Dendritic cell treated with granulocyte-macrophage colony-stimulating factor and Interleukin-4, amounts not matched to agents 40 ng/mL and 50 ng/mL, for 4 days (primary cell): ENCODE measurements around the gene FRMD8.

Source experiments
- H3K27ac Mint-ChIP-seq: one replicate; pipeline ENCODE4 v1.8.0; 2022; ENCODE audit warnings: mild to moderate bottlenecking, mixed read lengths
- H3K27me3 Mint-ChIP-seq: one replicate; pipeline ENCODE4 v1.8.0; 2022; ENCODE audit warnings: mild to moderate bottlenecking, mixed read lengths
- H3K36me3 Mint-ChIP-seq: one replicate; pipeline ENCODE4 v1.8.0; 2022; ENCODE audit warnings: low read depth, mixed read lengths
- H3K4me1 Mint-ChIP-seq: one replicate; pipeline ENCODE4 v1.8.0; 2022; ENCODE audit warnings: low read depth, mixed read lengths
- H3K4me3 Mint-ChIP-seq: one replicate; pipeline ENCODE4 v1.8.0; 2022; ENCODE audit warnings: mild to moderate bottlenecking, moderate library complexity, mixed read lengths
- H3K9me3 Mint-ChIP-seq: one replicate; pipeline ENCODE4 v1.8.0; 2022; ENCODE audit warnings: mixed read lengths
- intact Hi-C: fragments of 100-400 bp; cut with micrococcal nuclease; formaldehyde crosslinking; loops from one replicate; pipeline ENCODE4 v1.15.0; 2022

FRMD8 gene

DNA sequence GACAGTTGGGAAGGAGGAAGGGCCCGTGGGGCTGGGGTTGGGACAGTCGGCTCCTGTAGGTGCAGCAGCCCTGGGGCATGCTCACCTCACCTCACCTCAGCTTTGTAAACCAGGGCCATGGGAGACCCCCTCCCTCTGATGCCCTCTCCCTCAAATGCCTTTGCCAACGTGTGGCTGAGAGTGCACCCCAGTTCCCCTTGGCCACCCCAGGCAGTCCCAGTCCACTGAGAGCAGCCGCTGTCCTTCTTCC, 31.9 kb downstream of the FRMD8 start:
- Mint-ChIP-seq H3K4me3 (peak overlapping the region; percentile 78), H3K4me1 (peaks cover 67% of the 10 kb centered on the region), H3K27me3 (no peaks in the 10 kb centered on the region), H3K36me3 (peaks cover 41% of the 10 kb centered on the region), H3K27ac (peak overlapping the region; percentile 100), H3K9me3 (no peaks in the 10 kb centered on the region)
- intact Hi-C loops, result loop anchor here (2.0 to 10.0 kb wide), 3 partner anchors 36 to 78 kb away; partner anchors contain the start of gene SLC25A45

DNA sequence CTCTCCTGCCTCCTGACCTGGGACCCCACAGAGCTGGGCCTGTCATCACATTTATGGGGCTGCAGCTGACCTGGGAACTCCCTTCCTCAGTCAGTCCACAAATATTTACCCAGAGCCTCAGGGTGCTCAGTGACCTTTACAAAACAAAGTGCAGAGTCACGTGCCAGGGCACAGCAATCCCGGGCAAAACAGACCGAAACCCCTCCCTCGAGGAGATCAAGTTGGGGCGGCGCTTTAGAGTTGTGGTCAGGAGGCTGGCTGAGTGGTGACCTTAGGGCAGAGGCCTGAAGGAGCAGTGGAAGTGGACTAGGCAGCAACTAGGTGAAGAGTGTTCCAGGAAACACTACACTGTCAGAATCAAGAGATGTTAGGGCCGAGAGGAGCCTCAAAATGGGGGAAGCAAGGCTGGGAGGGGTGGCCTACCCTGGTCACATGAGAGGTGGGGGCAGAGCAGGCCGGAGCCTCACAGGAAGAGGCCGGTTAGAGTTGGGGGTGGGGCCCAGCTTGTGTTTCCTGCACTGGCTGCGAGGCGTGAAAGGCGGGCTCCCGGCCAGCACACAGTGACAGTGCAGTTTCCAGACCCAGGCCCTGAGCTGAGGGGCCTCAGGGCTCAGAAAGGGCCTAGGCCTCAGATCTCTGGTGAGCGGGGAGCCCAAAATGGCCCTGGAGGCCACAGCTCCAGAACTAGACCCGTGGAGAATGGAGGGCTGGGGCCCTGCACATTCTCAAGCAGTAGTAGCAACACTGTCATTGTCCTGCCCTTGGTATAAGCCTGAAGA, 32.4 kb downstream of the FRMD8 start:
- Mint-ChIP-seq H3K27me3 (no peaks in the 10 kb centered on the region), H3K9me3 (no peaks in the 10 kb centered on the region), H3K4me3 (peak overlapping the region; percentile 78), H3K4me1 (peaks cover 67% of the 10 kb centered on the region), H3K27ac (peak overlapping the region; percentile 100), H3K36me3 (peaks cover 41% of the 10 kb centered on the region)
- intact Hi-C loops, result loop anchor here (2.0 to 10.0 kb wide), 3 partner anchors 37 to 78 kb away; partner anchors contain the start of gene SLC25A45

GRCh38 chr11:65419460-65419771, 33.0 kb downstream of the FRMD8 start:
- H3K36me3 Mint-ChIP-seq, result peaks cover 41% of the 10 kb centered on the region
- no peaks in the 10 kb centered on the region for H3K9me3 Mint-ChIP-seq
- intact Hi-C loops, result loop anchor here (2.0 to 10.0 kb wide), 3 partner anchors 37 to 77 kb away; partner anchors contain the start of gene SLC25A45
- peak overlapping the region; percentile 78 for H3K4me3 Mint-ChIP-seq
- peak overlapping the region; percentile 100 for H3K27ac Mint-ChIP-seq
- peaks cover 67% of the 10 kb centered on the region for H3K4me1 Mint-ChIP-seq
- H3K27me3 Mint-ChIP-seq, result no peaks in the 10 kb centered on the region

DNA sequence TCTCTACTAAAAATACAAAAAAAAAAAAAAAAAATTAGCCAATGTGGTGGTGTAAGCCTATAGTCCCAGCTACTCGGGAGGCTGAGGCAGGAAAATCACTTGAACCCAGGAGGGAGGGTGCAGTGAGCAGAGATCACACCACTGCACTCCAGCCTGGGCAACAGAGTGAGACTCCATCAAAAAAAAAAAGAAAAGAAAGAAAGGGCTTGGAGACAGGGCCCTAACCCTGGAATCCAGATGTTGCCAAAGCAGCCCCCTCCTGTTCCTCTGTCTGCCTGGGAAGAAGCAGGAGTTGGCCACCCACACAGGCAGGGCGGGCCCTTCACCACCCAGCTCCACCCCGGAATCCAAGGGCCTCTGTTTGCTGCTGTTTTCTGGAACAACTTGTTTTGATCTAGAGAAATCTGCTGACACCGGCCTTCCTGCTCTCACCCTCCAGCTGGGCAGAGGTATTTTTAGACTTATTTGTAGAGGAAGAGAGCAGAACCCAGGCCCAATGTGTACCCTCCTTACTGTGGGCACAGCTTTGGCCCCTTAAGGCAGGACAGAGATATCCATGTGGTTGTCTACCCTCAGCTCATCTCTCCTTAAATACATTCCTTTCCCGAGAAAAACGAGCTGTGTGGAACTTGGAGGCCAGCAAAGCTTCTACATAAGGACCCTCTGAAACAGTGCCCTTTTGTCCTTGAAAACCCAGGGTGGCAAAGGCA, 33.5 kb downstream of the FRMD8 start:
- peaks cover 67% of the 10 kb centered on the region for H3K4me1 Mint-ChIP-seq
- peak overlapping the region; percentile 100 for H3K27ac Mint-ChIP-seq
- H3K27me3 Mint-ChIP-seq, result no peaks in the 10 kb centered on the region
- H3K4me3 Mint-ChIP-seq, result peak overlapping the region; percentile 78
- H3K9me3 Mint-ChIP-seq, result no peaks in the 10 kb centered on the region
- intact Hi-C loops, result loop anchor here (2.0 to 10.0 kb wide), 3 partner anchors 38 to 77 kb away; partner anchors contain the start of gene SLC25A45
- peaks cover 42% of the 10 kb centered on the region for H3K36me3 Mint-ChIP-seq

GRCh38 chr11:65420506-65420905, 34.1 kb downstream of the FRMD8 start:
- Mint-ChIP-seq H3K4me3 (peak overlapping the region; percentile 96), H3K27me3 (no peaks in the 10 kb centered on the region), H3K36me3 (peaks cover 48% of the 10 kb centered on the region), H3K9me3 (no peaks in the 10 kb centered on the region), H3K27ac (peak overlapping the region; percentile 100), H3K4me1 (peaks cover 61% of the 10 kb centered on the region)
- intact Hi-C loops, result no loop called here

DNA sequence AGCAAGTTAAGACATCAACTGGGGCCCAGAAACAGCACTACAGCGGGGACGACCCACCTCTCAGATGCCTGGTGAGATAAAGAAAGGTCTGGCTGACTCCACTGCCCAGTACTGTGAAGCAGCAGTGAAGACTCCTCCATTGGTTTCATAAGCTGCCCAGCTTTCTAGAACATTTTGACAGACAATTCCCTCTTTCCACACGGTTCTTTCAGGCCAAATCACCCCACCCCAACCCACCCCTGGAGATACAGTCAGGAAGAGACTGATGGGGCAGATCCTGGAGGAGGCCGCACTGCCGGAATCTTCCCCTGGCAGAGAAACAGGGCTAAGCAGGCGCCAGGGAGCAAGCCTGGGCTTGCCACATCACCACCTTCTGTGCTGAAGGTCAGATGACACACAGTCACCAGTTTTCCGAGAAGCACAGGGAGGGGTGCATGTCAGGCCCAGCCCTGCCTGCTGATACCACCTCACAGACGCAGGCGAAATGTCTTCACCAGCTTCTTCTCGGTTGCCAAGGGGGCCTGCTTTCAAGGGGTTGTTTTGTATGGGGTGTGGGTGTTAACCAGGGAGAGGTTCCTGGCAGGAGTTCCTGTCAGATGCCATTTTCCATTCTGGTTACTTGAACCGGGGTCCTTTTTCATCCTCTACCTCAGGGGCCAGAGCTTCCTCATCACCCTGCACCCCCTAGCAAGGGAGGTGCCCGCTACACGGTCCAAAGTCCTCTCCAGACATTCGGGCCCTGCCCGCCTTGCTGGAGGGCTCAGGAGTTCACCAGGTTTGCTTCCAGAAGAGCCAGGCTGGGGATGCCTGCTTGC, 34.7 kb downstream of the FRMD8 start:
- H3K4me1 Mint-ChIP-seq, result peaks cover 59% of the 10 kb centered on the region
- peak overlapping the region; percentile 100 for H3K27ac Mint-ChIP-seq
- H3K27me3 Mint-ChIP-seq, result no peaks in the 10 kb centered on the region
- intact Hi-C loops, result no loop called here
- H3K4me3 Mint-ChIP-seq, result peak overlapping the region; percentile 96
- H3K36me3 Mint-ChIP-seq, result peaks cover 55% of the 10 kb centered on the region
- no peaks in the 10 kb centered on the region for H3K9me3 Mint-ChIP-seq

- H3K27me3 Mint-ChIP-seq, result no peaks in the 10 kb centered on the region
- peaks cover 63% of the 10 kb centered on the region for H3K36me3 Mint-ChIP-seq
- peak overlapping the region; percentile 96 for H3K4me3 Mint-ChIP-seq
- H3K27ac Mint-ChIP-seq, result peak overlapping the region; percentile 100
- intact Hi-C loops, result no loop called here
- peaks cover 59% of the 10 kb centered on the region for H3K4me1 Mint-ChIP-seq
- H3K9me3 Mint-ChIP-seq, result no peaks in the 10 kb centered on the region
These were observed 35.6 kb downstream of the FRMD8 start for GRCh38 chr11:65421794-65422632.

GRCh38 chr11:65422633-65423515, 36.4 kb downstream of the FRMD8 start, which contains the start of gene NEAT1:
NEAT1 (plus strand) TSS chr11:65422798.
- intact Hi-C loops, result no loop called here
- no peaks in the 10 kb centered on the region for H3K27me3 Mint-ChIP-seq
- H3K36me3 Mint-ChIP-seq, result peaks cover 67% of the 10 kb centered on the region
- peaks cover 59% of the 10 kb centered on the region for H3K4me1 Mint-ChIP-seq
- H3K4me3 Mint-ChIP-seq, result peak within 1 kb of the TSS; percentile 96
- peak within 1 kb of the TSS; percentile 100 for H3K27ac Mint-ChIP-seq
- no peaks in the 10 kb centered on the region for H3K9me3 Mint-ChIP-seq

- H3K4me3 Mint-ChIP-seq, result peak overlapping the region; percentile 96
- H3K27me3 Mint-ChIP-seq, result no peaks in the 10 kb centered on the region
- peaks cover 73% of the 10 kb centered on the region for H3K36me3 Mint-ChIP-seq
- peak overlapping the region; percentile 100 for H3K27ac Mint-ChIP-seq
- H3K4me1 Mint-ChIP-seq, result peaks cover 59% of the 10 kb centered on the region
- no peaks in the 10 kb centered on the region for H3K9me3 Mint-ChIP-seq
- intact Hi-C loops, result no loop called here
These were observed 37.2 kb downstream of the FRMD8 start for GRCh38 chr11:65423516-65424204.

DNA sequence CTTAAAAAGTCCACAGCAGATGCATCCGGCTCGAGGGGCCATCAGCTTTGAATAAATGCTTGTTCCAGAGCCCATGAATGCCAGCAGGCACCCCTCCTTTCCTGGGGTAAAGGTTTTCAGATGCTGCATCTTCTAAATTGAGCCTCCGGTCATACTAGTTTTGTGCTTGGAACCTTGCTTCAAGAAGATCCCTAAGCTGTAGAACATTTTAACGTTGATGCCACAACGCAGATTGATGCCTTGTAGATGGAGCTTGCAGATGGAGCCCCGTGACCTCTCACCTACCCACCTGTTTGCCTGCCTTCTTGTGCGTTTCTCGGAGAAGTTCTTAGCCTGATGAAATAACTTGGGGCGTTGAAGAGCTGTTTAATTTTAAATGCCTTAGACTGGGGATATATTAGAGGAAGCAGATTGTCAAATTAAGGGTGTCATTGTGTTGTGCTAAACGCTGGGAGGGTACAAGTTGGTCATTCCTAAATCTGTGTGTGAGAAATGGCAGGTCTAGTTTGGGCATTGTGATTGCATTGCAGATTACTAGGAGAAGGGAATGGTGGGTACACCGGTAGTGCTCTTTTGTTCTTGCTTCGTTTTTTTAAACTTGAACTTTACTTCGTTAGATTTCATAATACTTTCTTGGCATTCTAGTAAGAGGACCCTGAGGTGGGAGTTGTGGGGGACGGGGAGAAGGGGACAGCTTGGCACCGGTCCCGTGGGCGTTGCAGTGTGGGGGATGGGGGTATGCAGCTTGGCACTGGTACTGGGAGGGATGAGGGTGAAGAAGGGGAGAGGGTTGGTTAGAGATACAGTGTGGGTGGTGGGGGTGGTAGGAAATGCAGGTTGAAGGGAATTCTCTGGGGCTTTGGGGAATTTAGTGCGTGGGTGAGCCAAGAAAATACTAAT, 38.0 kb downstream of the FRMD8 start:
- H3K27me3 Mint-ChIP-seq, result no peaks in the 10 kb centered on the region
- H3K36me3 Mint-ChIP-seq, result peaks cover 78% of the 10 kb centered on the region
- peak overlapping the region; percentile 100 for H3K27ac Mint-ChIP-seq
- intact Hi-C loops, result loop anchor here (1.0 kb wide), 1 partner anchor 7 kb away; no protein-coding TSS in a partner anchor
- peaks cover 57% of the 10 kb centered on the region for H3K4me1 Mint-ChIP-seq
- H3K9me3 Mint-ChIP-seq, result no peaks in the 10 kb centered on the region
- H3K4me3 Mint-ChIP-seq, result peak overlapping the region; percentile 96
